Astrocyte (in vitro differentiated cells and primary cell): ENCODE results near the gene PNLIPRP1.

Experiments
- CTCF ChIP-seq: IDR thresholded peaks from 2 replicates; pipeline ENCODE4 v1.5.1; 2011; ENCODE audit warnings: low read depth, mild to moderate bottlenecking, inconsistent platforms, low read length, moderate library complexity; ENCODE audit not compliant: insufficient read depth
- EZH2 ChIP-seq: IDR thresholded peaks from 2 replicates; pipeline ENCODE4 v1.6.1; 2012; ENCODE audit warnings: mild to moderate bottlenecking, low read length, inconsistent platforms; ENCODE audit not compliant: insufficient read depth

- TF ChIP-seq CTCF (no peak), EZH2 (no peak)
Measured at GRCh38 chr10:116631871-116632295, 41.1 kb downstream of the PNLIPRP1 start.
